ENCODE results near the gene NR4A3.

DNA sequence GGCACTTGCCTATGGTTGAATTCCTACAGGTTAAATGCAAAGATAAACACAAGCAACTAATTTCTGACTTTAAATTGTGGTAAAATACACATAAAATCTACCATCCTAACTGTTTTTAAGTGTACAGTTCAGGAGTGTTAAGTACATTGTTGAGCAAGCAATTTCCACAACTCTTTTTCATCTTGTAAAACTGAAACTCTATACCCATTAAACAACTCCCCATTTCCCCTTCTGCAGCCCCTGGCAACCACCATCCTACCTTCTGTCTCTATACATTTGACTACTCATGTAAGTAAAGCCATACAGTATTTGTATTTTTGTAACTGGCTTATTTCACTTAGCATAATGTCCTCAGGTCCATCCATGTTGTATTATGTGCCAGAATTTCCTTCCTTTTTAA lies 46.3 kb downstream of the NR4A3 start:
- TF ChIP-seq, protein P1, sequence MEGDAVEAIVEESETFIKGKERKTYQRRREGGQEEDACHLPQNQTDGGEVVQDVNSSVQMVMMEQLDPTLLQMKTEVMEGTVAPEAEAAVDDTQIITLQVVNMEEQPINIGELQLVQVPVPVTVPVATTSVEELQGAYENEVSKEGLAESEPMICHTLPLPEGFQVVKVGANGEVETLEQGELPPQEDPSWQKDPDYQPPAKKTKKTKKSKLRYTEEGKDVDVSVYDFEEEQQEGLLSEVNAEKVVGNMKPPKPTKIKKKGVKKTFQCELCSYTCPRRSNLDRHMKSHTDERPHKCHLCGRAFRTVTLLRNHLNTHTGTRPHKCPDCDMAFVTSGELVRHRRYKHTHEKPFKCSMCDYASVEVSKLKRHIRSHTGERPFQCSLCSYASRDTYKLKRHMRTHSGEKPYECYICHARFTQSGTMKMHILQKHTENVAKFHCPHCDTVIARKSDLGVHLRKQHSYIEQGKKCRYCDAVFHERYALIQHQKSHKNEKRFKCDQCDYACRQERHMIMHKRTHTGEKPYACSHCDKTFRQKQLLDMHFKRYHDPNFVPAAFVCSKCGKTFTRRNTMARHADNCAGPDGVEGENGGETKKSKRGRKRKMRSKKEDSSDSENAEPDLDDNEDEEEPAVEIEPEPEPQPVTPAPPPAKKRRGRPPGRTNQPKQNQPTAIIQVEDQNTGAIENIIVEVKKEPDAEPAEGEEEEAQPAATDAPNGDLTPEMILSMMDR (IDR thresholded peaks at IDR 0.05 in 8 of 11, conservative IDR thresholded peaks at IDR 0.05 in 3 of 11): no peak
- no peak for TF ChIP-seq POLR2A (IDR thresholded peaks at IDR 0.05)
